GM04503 (cell line): ENCODE data around the gene C3orf85.

Experiments used
- DNase-seq: peaks from one replicate; pipeline ENCODE4 v3.0.0-alpha.2; 2012; ENCODE audit warnings: low read depth

The C3orf85 gene

GRCh38 chr3:109152320-109152719, 15.8 kb downstream of the C3orf85 start:
- DNase-seq = no peak

- no peak for DNase-seq
These were observed 18.5 kb downstream of the C3orf85 start for GRCh38 chr3:109154979-109155378.

GRCh38 chr3:109155828-109156227, 19.3 kb downstream of the C3orf85 start:
- DNase-seq = no peak

GRCh38 chr3:109161487-109162123, 25.1 kb downstream of the C3orf85 start:
- DNase-seq = no peak

- no peak for DNase-seq
These were observed 29.4 kb downstream of the C3orf85 start for GRCh38 chr3:109165905-109166304.

- DNase-seq = no peak
These were observed 35.0 kb downstream of the C3orf85 start for GRCh38 chr3:109171479-109171878.

- no peak for DNase-seq
These were observed 38.9 kb downstream of the C3orf85 start for GRCh38 chr3:109175411-109175810.

GRCh38 chr3:109176726-109177125, 40.2 kb downstream of the C3orf85 start:
- DNase-seq = no peak

- no peak for DNase-seq
These were observed 41.4 kb downstream of the C3orf85 start for GRCh38 chr3:109177908-109178307.

GRCh38 chr3:109178708-109179107, 42.2 kb downstream of the C3orf85 start:
- no peak for DNase-seq

- DNase-seq = no peak
These were observed 48.2 kb downstream of the C3orf85 start for GRCh38 chr3:109184726-109185125.

GRCh38 chr3:109187390-109187789, 50.9 kb downstream of the C3orf85 start:
- no peak for DNase-seq

GRCh38 chr3:109188741-109189140, 52.2 kb downstream of the C3orf85 start:
- no peak for DNase-seq

- no peak for DNase-seq
These were observed 54.9 kb downstream of the C3orf85 start for GRCh38 chr3:109191421-109191820.

GRCh38 chr3:109195815-109196214, 59.3 kb downstream of the C3orf85 start:
- DNase-seq = no peak
